Kidney epithelial cell (primary cell): ENCODE data around the gene C1QTNF5. TPM values are rescaled to one million over a fixed set of nuclear protein-coding genes. Genes with fewer than 3 reads are reported as not detected.

ENCODE experiments used
- DNase-seq: peaks from one replicate; pipeline ENCODE4 v3.0.0-alpha.2; 2010; ENCODE audit warnings: low read depth
- H3K27me3 ChIP-seq: 2 replicates; pipeline ENCODE4 v1.6.0; 2011; ENCODE audit warnings: low read length; ENCODE audit not compliant: control insufficient read depth, insufficient read depth
- H3K36me3 ChIP-seq: 2 replicates; pipeline ENCODE4 v1.5.1; 2011; ENCODE audit warnings: low read length; ENCODE audit not compliant: control insufficient read depth, insufficient read depth
- H3K4me3 ChIP-seq: 2 replicates; pipeline ENCODE4 v1.5.1; 2011; ENCODE audit warnings: low read depth, mild to moderate bottlenecking, control low read depth, low read length
- total RNA-seq: library from RNA; depleted of rRNA; stranded (reverse); fragments of >200 nt; gene quantifications from 2 replicates; pipeline ENCODE4 v1.2.3, GENCODE V29; 2015
- TF ChIP-seq, protein P1 (sequence below): IDR thresholded peaks from 2 replicates; pipeline ENCODE4 v1.5.1; 2011; ENCODE audit warnings: mild to moderate bottlenecking, moderate library complexity, low read length, control low read depth, inconsistent platforms; ENCODE audit not compliant: insufficient read depth, poor library complexity, severe bottlenecking

The C1QTNF5 gene
- total RNA-seq, 1 donor from 2014 or later: 2.9 TPM

DNA sequence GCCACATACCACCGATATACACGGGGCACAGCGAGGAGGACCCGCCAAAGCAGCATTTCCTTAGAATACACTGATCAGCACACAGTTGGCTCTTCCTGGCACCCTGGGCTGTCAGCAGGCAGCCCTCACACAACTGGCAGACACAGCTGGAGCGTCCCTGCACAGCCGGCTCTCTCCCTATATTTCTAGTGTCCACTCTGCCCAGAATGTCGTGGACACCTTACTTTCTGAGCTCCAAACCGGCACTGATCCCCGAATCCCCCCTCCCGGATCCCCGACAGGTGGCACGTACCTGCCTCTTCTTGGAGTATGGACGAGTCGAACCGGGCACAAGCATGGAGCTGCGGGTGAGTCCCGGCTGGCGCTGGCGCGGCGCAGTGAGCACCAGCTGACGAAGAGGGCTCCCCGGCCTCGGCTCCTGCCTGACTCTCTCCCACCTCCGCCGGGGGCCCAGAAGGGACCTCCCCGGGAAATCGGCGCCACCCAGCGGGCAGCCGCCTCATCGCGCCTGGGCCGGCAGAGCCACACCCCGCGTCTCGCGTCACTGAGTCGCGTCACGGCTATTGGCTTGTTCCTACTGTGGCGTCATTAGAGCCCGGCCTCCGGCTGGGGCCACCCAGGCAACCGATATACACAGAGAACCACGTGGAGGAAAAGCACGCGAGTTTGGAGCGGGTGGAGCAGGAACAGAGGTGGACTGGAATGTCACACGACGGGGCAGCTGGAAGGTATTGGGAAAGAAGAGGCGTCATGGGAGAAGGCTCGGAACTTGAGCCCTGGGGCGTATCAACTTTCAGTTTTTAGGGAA is 40.7 kb upstream of the C1QTNF5 start, which contains the start of gene USP2:
USP2 (minus strand) TSS at position 510 of the 808 bp plus-strand sequence. CDS start 8,210 bp downstream, outside the sequence.
- Histone ChIP-seq H3K36me3 (no peaks in the 10 kb centered on the region), H3K4me3 (peak within 1 kb of the TSS; percentile 33), H3K27me3 (no peaks in the 10 kb centered on the region)
- TF ChIP-seq, protein P1, sequence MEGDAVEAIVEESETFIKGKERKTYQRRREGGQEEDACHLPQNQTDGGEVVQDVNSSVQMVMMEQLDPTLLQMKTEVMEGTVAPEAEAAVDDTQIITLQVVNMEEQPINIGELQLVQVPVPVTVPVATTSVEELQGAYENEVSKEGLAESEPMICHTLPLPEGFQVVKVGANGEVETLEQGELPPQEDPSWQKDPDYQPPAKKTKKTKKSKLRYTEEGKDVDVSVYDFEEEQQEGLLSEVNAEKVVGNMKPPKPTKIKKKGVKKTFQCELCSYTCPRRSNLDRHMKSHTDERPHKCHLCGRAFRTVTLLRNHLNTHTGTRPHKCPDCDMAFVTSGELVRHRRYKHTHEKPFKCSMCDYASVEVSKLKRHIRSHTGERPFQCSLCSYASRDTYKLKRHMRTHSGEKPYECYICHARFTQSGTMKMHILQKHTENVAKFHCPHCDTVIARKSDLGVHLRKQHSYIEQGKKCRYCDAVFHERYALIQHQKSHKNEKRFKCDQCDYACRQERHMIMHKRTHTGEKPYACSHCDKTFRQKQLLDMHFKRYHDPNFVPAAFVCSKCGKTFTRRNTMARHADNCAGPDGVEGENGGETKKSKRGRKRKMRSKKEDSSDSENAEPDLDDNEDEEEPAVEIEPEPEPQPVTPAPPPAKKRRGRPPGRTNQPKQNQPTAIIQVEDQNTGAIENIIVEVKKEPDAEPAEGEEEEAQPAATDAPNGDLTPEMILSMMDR: peak; percentile 87
- DNase-seq: peak; percentile 80

DNA sequence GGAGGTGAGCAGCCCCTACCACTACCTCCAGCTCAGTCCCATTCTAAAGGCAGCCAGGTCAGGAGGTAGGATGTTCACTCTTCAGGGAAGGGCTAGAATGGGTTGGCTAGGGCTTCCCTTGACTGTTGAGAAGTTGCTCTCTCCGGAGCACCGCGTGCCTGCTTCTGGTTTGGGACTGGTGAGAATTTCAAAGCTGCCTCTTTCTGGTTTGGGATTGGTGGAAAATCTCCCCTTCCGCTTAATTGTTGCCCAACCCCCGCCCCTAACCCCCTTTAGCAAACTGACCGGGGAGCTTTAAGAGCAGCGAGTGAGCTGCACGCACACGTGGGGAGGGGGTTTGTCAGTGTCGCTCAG is 40.1 kb upstream of the C1QTNF5 start:
- no peaks in the 10 kb centered on the region for H3K27me3 ChIP-seq
- DNase-seq: no peak
- TF ChIP-seq, protein P1: no peak

DNA sequence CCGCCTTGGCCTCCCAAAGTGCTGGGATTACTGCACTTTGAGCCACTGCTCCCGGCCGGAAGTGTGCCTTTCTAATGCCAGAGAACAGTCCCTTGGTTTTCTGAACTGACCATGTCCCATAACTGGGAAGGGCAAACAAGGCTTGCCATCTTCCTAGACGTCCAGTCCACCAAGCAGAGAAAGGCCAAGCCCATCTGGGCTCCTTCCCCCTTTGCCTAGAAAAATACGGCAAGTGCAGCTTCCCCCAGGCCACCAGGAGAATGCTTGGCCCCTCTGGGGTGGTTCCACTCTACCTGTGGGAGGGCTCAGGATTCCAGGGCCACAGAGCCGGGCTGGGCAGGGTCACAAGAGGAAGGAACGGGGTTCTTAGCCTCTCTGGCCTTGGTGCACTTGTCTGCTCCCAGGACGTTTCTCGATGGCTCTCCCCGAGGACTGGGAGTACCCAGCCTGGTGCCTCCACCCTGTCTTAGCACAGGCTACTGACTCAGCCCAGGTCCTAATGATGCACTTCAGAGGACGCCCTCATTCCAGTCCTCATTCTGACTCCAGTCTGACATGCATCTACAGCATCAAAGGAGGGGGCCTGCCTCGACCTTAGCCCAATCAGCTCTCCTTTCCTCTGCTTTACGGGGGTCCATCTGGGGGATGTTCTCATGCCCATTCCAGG is 39.6 kb upstream of the C1QTNF5 start:
- Histone ChIP-seq H3K4me3 (no peak overlapping the region), H3K36me3 (no peaks in the 10 kb centered on the region), H3K27me3 (no peaks in the 10 kb centered on the region)
- no peak for DNase-seq
- TF ChIP-seq, protein P1: no peak

More for the DNA sequence above, 40.1 kb upstream of the C1QTNF5 start:
- Histone ChIP-seq H3K4me3 (peak overlapping the region; percentile 33), H3K36me3 (no peaks in the 10 kb centered on the region)

DNA sequence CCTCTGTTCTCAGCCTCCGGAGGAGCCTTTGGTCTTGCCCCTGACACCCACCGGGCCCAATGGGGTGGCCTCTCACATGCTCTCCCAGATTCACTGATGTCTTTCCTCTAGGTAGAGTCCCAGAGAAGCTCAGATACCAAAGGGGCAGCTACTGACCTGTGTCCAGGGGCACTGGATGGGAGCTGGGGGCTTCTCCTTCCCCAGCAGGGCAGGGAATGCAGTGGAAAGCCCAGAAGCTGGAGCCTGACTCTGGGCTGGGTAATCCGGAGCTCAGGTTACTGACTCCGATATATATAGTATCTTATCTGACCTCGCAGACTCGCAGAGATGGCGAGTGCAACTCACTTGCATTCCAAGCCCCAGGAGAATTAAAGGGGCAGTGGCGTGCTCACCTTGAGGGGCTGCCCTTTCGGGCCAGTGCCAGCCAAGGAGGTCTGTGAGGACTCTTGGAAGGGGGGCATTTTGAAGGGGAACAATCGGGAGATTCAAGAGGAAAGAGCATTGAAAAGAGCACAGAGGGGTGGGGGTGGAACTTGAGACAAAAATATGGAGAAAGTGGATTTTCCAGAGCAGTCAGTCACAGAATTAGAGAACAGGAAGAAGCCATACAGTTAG is 38.3 kb upstream of the C1QTNF5 start:
- no peak for DNase-seq
- Histone ChIP-seq H3K36me3 (no peaks in the 10 kb centered on the region), H3K27me3 (no peaks in the 10 kb centered on the region), H3K4me3 (no peak overlapping the region)
- TF ChIP-seq, protein P1: no peak

DNA sequence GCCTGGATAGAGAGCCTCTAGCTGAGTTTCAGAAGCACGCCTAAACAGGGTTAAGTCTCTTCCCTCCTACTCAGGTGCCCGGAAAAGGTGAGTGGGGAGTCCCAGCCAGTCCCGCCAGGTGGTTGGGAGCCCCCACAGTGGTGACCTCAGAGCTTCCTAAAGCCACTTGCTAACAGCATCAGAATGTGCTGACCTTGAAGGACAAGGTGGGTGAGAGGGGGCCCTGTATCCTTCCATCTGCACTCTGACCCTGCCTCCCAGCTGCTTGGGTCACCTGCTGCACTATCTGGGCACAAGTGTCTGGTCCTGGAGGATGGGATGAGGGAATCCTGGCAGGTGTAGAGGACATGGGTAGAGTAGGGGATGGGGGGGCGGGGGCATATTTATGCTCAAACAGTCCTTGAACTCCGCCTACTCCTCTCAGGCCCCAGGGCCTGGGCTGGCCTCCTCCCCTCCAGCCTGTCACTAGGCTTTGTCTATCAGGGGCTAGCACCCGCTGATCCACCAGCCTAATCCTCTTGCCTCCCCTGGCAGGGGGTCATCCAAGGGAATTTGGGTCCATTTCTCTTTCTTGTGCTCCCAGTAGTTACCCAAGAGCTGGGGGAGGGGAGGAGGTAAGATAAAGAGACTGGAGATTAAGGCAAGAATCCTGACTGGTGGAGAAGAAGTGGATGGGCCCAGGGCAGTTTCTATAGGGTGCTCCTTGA is 37.4 kb upstream of the C1QTNF5 start:
- TF ChIP-seq, protein P1: no peak
- DNase-seq: no peak
- H3K4me3 ChIP-seq: no peak overlapping the region

More for the DNA sequence above, 37.4 kb upstream of the C1QTNF5 start:
- no peaks in the 10 kb centered on the region for H3K36me3 ChIP-seq
- no peaks in the 10 kb centered on the region for H3K27me3 ChIP-seq
